Parathyroid adenoma (tissue), 2 donors: ENCODE measurements around the gene TPD52L2.
"Not testable (repeated sequence)": the region's sequence is repeated elsewhere in the genome, so short reads cannot be mapped to it uniquely, and the experiment has no call there.

Source experiments
- H2AFZ ChIP-seq: fragments of 300-600 bp; sonication (generic); one replicate; pipeline ENCODE4 v1.7.0; 2017; ENCODE audit warnings: antibody characterized with exemption, mild to moderate bottlenecking
- H3K27ac ChIP-seq: fragments of 300-600 bp; sonication (generic); one replicate; pipeline ENCODE4 v1.7.0; 2017
- H3K27me3 ChIP-seq: fragments of 300-600 bp; sonication (generic); one replicate; pipeline ENCODE4 v1.7.0; 2017; ENCODE audit warnings: low read length; ENCODE audit not compliant: control insufficient read depth, insufficient read depth
- H3K36me3 ChIP-seq: fragments of 300-600 bp; sonication (generic); one replicate; pipeline ENCODE4 v1.7.0; 2017; ENCODE audit warnings: low read length; ENCODE audit not compliant: control insufficient read depth, insufficient read depth
- H3K4me1 ChIP-seq: fragments of 300-600 bp; sonication (generic); one replicate; pipeline ENCODE4 v1.7.0; 2017; ENCODE audit warnings: control low read depth
- H3K4me2 ChIP-seq: fragments of 300-600 bp; sonication (generic); one replicate; pipeline ENCODE4 v1.7.0; 2017; ENCODE audit warnings: low read length
- H3K4me3 ChIP-seq: fragments of 300-600 bp; sonication (generic); one replicate; pipeline ENCODE4 v1.7.0; 2017; ENCODE audit warnings: low read depth, low read length
- H3K79me2 ChIP-seq: fragments of 300-600 bp; sonication (generic); one replicate; pipeline ENCODE4 v1.7.0; 2017; ENCODE audit warnings: control low read depth
- H3K9ac ChIP-seq: fragments of 300-600 bp; sonication (generic); one replicate; pipeline ENCODE4 v1.7.0; 2017; ENCODE audit warnings: mild to moderate bottlenecking
- H3K9me3 ChIP-seq: fragments of 300-600 bp; sonication (generic); one replicate; pipeline ENCODE4 v1.7.0; 2017; ENCODE audit warnings: low read length; ENCODE audit not compliant: control insufficient read depth
- TF ChIP-seq, protein P1 (sequence below): fragments of 300-600 bp; sonication (generic); IDR thresholded peaks from one replicate; pipeline ENCODE4 v1.7.0; 2017; ENCODE audit warnings: antibody characterized with exemption, mild to moderate bottlenecking
- donor health status: primary hyperparathyroidism.

The TPD52L2 gene

DNA sequence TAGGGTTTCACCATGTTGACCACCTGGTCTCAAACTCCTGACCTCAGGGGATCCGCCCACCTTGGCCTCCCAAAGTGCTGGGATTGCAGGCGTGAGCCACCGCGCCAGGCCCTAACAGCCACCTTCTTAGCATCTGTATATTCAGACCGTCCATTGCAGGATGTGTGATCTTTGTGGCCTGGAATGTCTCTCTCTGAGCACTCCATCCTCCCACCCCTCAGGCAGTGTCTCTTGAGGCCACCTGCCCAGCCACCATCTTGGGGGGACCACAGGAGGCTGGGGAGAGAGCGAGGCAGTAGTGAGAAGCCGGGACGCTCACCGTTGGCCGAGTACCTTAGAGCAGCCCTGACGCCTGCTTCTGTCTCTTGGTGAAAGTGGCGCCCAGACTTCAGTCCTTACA, 48.7 kb downstream of the TPD52L2 start:
- Histone ChIP-seq H3K4me1 (no peaks in the 10 kb centered on the region), H2AFZ (no peak overlapping the region), H3K27ac (no peak overlapping the region), H3K79me2 (peaks cover 84% of the 10 kb centered on the region), H3K27me3 (no peaks in the 10 kb centered on the region), H3K4me3 (no peak overlapping the region), H3K4me2 (no peak overlapping the region), H3K9me3 (no peaks in the 10 kb centered on the region), H3K9ac (no peak overlapping the region), H3K36me3 (no peaks in the 10 kb centered on the region)
- TF ChIP-seq, protein P1, sequence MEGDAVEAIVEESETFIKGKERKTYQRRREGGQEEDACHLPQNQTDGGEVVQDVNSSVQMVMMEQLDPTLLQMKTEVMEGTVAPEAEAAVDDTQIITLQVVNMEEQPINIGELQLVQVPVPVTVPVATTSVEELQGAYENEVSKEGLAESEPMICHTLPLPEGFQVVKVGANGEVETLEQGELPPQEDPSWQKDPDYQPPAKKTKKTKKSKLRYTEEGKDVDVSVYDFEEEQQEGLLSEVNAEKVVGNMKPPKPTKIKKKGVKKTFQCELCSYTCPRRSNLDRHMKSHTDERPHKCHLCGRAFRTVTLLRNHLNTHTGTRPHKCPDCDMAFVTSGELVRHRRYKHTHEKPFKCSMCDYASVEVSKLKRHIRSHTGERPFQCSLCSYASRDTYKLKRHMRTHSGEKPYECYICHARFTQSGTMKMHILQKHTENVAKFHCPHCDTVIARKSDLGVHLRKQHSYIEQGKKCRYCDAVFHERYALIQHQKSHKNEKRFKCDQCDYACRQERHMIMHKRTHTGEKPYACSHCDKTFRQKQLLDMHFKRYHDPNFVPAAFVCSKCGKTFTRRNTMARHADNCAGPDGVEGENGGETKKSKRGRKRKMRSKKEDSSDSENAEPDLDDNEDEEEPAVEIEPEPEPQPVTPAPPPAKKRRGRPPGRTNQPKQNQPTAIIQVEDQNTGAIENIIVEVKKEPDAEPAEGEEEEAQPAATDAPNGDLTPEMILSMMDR, result no peak

DNA sequence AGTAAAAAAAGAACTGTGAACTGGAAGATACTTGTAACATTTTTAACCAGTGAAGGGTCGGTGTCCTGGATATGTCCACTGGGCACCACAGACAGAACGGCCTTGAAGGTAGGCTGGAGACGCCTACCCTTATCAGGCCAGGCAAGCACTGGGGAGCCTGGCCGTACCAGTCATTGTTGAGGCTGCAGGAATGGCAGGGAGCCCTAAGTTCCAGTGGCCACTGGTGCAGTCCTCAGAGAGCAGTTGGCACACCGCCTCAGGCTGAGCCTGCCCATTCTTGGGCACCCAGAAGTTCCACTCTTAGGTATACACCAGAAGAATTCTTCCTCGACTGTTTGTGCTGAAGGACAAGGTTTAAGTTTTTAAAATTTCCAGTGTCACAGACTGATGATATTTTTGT, 50.4 kb downstream of the TPD52L2 start:
- Histone ChIP-seq H3K4me1 (no peaks in the 10 kb centered on the region), H3K4me3 (no peak overlapping the region), H3K9me3 (no peaks in the 10 kb centered on the region), H3K4me2 (no peak overlapping the region), H3K27me3 (no peaks in the 10 kb centered on the region), H3K36me3 (no peaks in the 10 kb centered on the region), H3K27ac (no peak overlapping the region), H3K79me2 (peaks cover 73% of the 10 kb centered on the region), H2AFZ (no peak overlapping the region), H3K9ac (no peak overlapping the region)
- TF ChIP-seq, protein P1, result no peak

DNA sequence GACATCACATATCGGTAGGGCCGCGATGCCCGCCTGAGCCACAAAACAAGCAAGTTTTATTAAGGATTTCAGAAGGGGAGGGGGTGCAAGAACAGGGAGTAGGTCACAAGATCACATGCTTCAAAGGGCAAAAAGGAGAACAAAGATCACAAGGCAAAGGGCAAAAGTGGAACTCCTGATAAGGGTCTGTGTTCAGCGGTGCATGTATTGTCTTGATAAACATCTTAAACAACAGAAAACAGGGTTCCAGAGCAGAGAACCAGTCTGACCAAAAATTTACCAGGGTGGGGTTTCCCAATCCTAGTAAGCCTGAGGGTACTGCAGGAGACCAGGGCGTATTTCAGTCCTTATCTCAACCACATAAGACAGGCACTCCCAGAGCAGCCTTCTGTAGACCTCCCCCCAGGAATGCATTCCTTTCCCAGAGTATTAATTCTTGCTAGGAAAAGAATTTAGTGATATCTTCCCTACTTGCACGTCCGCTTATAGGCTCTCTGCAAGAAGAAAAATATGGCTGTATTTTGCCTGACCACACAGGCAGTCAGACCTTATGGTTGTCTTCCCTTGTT, 51.4 kb downstream of the TPD52L2 start:
- not testable (repeated sequence) for H3K9me3 ChIP-seq, H3K4me3 ChIP-seq, H2AFZ ChIP-seq, H3K4me2 ChIP-seq, H3K9ac ChIP-seq, H3K4me1 ChIP-seq, H3K27ac ChIP-seq, H3K27me3 ChIP-seq, H3K36me3 ChIP-seq
- peaks cover 71% of the 10 kb centered on the region for H3K79me2 ChIP-seq

DNA sequence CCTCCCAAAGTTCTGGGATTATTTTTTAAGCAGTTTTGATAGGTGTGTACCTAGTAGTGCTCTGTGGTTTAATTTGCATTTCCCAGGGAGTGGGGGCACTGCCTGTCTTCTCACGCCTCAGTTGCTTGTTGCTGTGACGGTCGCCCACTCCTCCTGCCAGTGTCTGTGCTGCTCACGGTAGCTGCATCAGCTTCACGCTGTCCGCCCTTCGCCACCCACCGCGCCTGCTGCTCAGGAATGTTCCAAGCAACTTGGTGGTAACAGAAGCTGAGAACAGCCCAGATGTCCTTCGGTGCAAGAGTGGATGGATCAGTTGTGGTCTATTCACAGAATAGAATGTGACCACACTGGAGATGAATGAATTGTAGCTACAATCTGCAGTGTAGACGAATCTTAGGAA, 52.7 kb downstream of the TPD52L2 start:
- H3K9me3 ChIP-seq, result no peaks in the 10 kb centered on the region
- no peak overlapping the region for H3K9ac ChIP-seq
- no peaks in the 10 kb centered on the region for H3K27me3 ChIP-seq
- H3K4me3 ChIP-seq, result no peak overlapping the region
- H3K4me2 ChIP-seq, result no peak overlapping the region
- H2AFZ ChIP-seq, result no peak overlapping the region
- TF ChIP-seq, protein P1, result no peak
- no peaks in the 10 kb centered on the region for H3K36me3 ChIP-seq
- peaks cover 71% of the 10 kb centered on the region for H3K79me2 ChIP-seq
- no peaks in the 10 kb centered on the region for H3K4me1 ChIP-seq
- no peak overlapping the region for H3K27ac ChIP-seq

DNA sequence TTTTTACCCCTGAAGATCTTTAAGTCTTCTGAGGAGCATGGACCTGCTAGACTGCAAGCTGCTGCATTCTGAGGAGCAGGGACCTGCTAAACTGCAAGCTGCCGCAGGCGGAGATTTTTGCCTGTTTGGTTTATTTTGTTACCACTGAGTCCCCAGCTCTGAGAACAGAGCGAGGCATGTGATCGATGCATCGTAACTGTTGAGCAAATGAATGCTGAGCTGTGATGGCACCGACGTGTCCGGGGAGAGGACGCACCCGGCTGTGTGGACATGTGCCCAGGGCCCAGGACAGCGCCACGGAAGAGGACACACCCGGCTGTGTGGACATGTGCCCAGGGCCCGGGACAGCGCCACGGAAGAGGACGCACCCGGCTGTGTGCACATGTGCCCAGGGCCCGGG, 54.1 kb downstream of the TPD52L2 start:
- Histone ChIP-seq H3K79me2 (peaks cover 65% of the 10 kb centered on the region), H3K27ac (no peak overlapping the region), H3K9ac (no peak overlapping the region), H3K4me1 (no peaks in the 10 kb centered on the region), H3K4me2 (no peak overlapping the region), H3K36me3 (no peaks in the 10 kb centered on the region), H3K27me3 (no peaks in the 10 kb centered on the region), H3K9me3 (no peaks in the 10 kb centered on the region), H3K4me3 (no peak overlapping the region), H2AFZ (no peak overlapping the region)
- TF ChIP-seq, protein P1, result no peak
